Neuronal stem cell (in vitro differentiated cells): ENCODE measurements around the gene PPEF1.

Experiments used
- DNase-seq: peaks from one replicate; pipeline ENCODE4 v3.0.0-alpha.2; 2013; ENCODE audit warnings: low spot score
- H2AFZ ChIP-seq: one replicate; pipeline ENCODE4 v1.6.1; 2013; ENCODE audit warnings: mild to moderate bottlenecking, low read length, inconsistent platforms
- H2AK5ac ChIP-seq: 2 replicates; pipeline ENCODE4 v1.6.1; 2013; ENCODE audit warnings: low read depth, mild to moderate bottlenecking, inconsistent platforms, low read length, moderate library complexity, mixed read lengths
- H2BK120ac ChIP-seq: 2 replicates; pipeline ENCODE4 v1.6.1; 2013; ENCODE audit warnings: low read depth, mild to moderate bottlenecking, inconsistent platforms, low read length, moderate library complexity, mixed read lengths
- H2BK12ac ChIP-seq: one replicate; pipeline ENCODE4 v1.6.1; 2013; ENCODE audit warnings: low read length, inconsistent platforms
- H2BK15ac ChIP-seq: 2 replicates; pipeline ENCODE4 v1.6.1; 2013; ENCODE audit warnings: mild to moderate bottlenecking, low read length, inconsistent platforms, mixed read lengths
- H2BK5ac ChIP-seq: one replicate; pipeline ENCODE4 v1.6.1; 2013; ENCODE audit warnings: inconsistent platforms, mild to moderate bottlenecking, low read length, moderate library complexity
- H3K14ac ChIP-seq: one replicate; pipeline ENCODE4 v1.6.1; 2013; ENCODE audit warnings: low read length, inconsistent platforms
- H3K18ac ChIP-seq: 2 replicates; pipeline ENCODE4 v1.6.1; 2013; ENCODE audit warnings: low read length, inconsistent platforms
- H3K23ac ChIP-seq: 2 replicates; pipeline ENCODE4 v1.6.1; 2013; ENCODE audit warnings: low read depth, mild to moderate bottlenecking, mixed read lengths, low read length, inconsistent platforms; ENCODE audit not compliant: poor library complexity
- H3K27ac ChIP-seq: replicated peaks from 3 replicates; pipeline ENCODE4 v1.5.1; 2013; ENCODE audit warnings: low read length, inconsistent platforms
- H3K27me3 ChIP-seq, 3 experiments: 2 replicates each; pipeline ENCODE4 v1.6.1; 2013; ENCODE audit warnings: low read length in 3 of 3, mild to moderate bottlenecking in 2 of 3, inconsistent platforms in 1 of 3, low read depth in 1 of 3, mixed read lengths in 1 of 3, moderate library complexity in 1 of 3; ENCODE audit not compliant: control insufficient read depth in 3 of 3, insufficient read depth in 3 of 3
- H3K36me3 ChIP-seq, 2 donors: replicated peaks in 1 of 2; 2 replicates each; pipeline ENCODE4 v1.6.1; 2013; ENCODE audit warnings: low read length in 2 of 2; ENCODE audit not compliant: control insufficient read depth in 2 of 2, insufficient read depth in 2 of 2
- H3K4ac ChIP-seq: 2 replicates; pipeline ENCODE4 v1.6.1; 2013; ENCODE audit warnings: inconsistent platforms, mild to moderate bottlenecking, low read length, moderate library complexity
- H3K4me1 ChIP-seq, 2 donors: 1 replicate in 1 of 2; 2 replicates in 1 of 2; pipeline ENCODE4 v1.6.1; 2013; ENCODE audit warnings: low read length in 2 of 2, low read depth in 1 of 2; ENCODE audit not compliant: control insufficient read depth in 2 of 2, insufficient read depth in 1 of 2
- H3K4me2 ChIP-seq: one replicate; pipeline ENCODE4 v1.6.1; 2013; ENCODE audit warnings: mild to moderate bottlenecking, low read length, inconsistent platforms; ENCODE audit not compliant: insufficient read depth, poor library complexity, severe bottlenecking
- H3K4me3 ChIP-seq, 2 donors: 2 replicates each; pipeline ENCODE4 v1.5.1; 2013; ENCODE audit warnings: low read length in 2 of 2, mild to moderate bottlenecking in 2 of 2, inconsistent platforms in 1 of 2, moderate library complexity in 1 of 2
- H3K79me1 ChIP-seq: one replicate; pipeline ENCODE4 v1.6.1; 2013; ENCODE audit warnings: low read depth, mild to moderate bottlenecking, inconsistent platforms, low read length, moderate library complexity
- H3K9ac ChIP-seq: one replicate; pipeline ENCODE4 v1.6.1; 2013; ENCODE audit warnings: mild to moderate bottlenecking, low read depth, low read length, inconsistent platforms; ENCODE audit not compliant: poor library complexity
- H3K9me3 ChIP-seq, 2 donors: replicated peaks in 1 of 2; 2 replicates each; pipeline versions ENCODE3 to v1.6.1; 2013; ENCODE audit warnings: low read length in 2 of 2, mild to moderate bottlenecking in 2 of 2, inconsistent platforms in 1 of 2, low read depth in 1 of 2, mixed read lengths in 1 of 2, moderate library complexity in 1 of 2; ENCODE audit not compliant: control insufficient read depth in 2 of 2, insufficient read depth in 1 of 2
- H4K8ac ChIP-seq: one replicate; pipeline ENCODE4 v1.6.1; 2013; ENCODE audit warnings: low read depth, mild to moderate bottlenecking, inconsistent platforms, low read length, moderate library complexity
- H4K91ac ChIP-seq: one replicate; pipeline ENCODE4 v1.6.1; 2013; ENCODE audit warnings: low read length, low read depth, mild to moderate bottlenecking, inconsistent platforms; ENCODE audit not compliant: poor library complexity
- WGBS, 2 donors: extraction: QIAGEN DNeasy Blood & Tissue Kit; methylation state at CpG; one replicate each; pipeline ENCODE4 v1.1.7; 2013; ENCODE audit warnings: missing lambda C conversion rate in 2 of 2, mixed read lengths in 1 of 2; ENCODE audit not compliant: insufficient read length in 2 of 2, insufficient replicate concordance in 1 of 2; ENCODE audit errors: extremely low coverage in 2 of 2; 5-methylcytosine and 5-hydroxymethylcytosine counted together

Gene PPEF1

GRCh38 chrX:18873836-18874235 lies 166.4 kb downstream of the PPEF1 start:
- Histone ChIP-seq H3K4me2 (no peak overlapping the region), H4K91ac (no peak overlapping the region), H3K36me3 (no peaks in the 10 kb centered on the region), H2BK12ac (no peak overlapping the region), H2AK5ac (no peak overlapping the region), H3K4me1 (no peaks in the 10 kb centered on the region), H2BK5ac (no peak overlapping the region), H3K27ac (no peak overlapping the region), H3K79me1 (no peaks in the 10 kb centered on the region), H2BK15ac (no peak overlapping the region), H3K27me3 (no peaks in the 10 kb centered on the region), H2BK120ac (no peak overlapping the region), H2AFZ (no peak overlapping the region), H3K18ac (no peak overlapping the region), H3K9me3 (no peaks in the 10 kb centered on the region), H3K9ac (no peak overlapping the region), H3K14ac (no peak overlapping the region), H3K4me3 (no peak overlapping the region), H3K23ac (no peak overlapping the region), H4K8ac (no peak overlapping the region), H3K4ac (no peak overlapping the region)
- no peak for DNase-seq
- no CpG with 5 or more reads among the region's 12 CpGs for WGBS, 2 donors

GRCh38 chrX:18874560-18875255 lies 167.3 kb downstream of the PPEF1 start:
- Histone ChIP-seq H3K4me3 (no peak overlapping the region), H4K91ac (no peak overlapping the region), H3K36me3 (no peaks in the 10 kb centered on the region), H3K4me2 (no peak overlapping the region), H2BK12ac (no peak overlapping the region), H2BK15ac (no peak overlapping the region), H2AFZ (no peak overlapping the region), H2AK5ac (no peak overlapping the region), H3K14ac (no peak overlapping the region), H3K9ac (no peak overlapping the region), H2BK5ac (no peak overlapping the region), H3K4ac (no peak overlapping the region), H4K8ac (no peak overlapping the region), H3K27me3 (no peaks in the 10 kb centered on the region), H3K18ac (no peak overlapping the region), H3K23ac (peak overlapping the region; percentile 55), H3K27ac (no peak overlapping the region), H3K79me1 (no peaks in the 10 kb centered on the region), H3K9me3 (no peaks in the 10 kb centered on the region), H2BK120ac (no peak overlapping the region), H3K4me1 (no peaks in the 10 kb centered on the region)
- DNase-seq = no peak
- WGBS, 2 donors = no CpG with 5 or more reads among the region's 27 CpGs

DNA sequence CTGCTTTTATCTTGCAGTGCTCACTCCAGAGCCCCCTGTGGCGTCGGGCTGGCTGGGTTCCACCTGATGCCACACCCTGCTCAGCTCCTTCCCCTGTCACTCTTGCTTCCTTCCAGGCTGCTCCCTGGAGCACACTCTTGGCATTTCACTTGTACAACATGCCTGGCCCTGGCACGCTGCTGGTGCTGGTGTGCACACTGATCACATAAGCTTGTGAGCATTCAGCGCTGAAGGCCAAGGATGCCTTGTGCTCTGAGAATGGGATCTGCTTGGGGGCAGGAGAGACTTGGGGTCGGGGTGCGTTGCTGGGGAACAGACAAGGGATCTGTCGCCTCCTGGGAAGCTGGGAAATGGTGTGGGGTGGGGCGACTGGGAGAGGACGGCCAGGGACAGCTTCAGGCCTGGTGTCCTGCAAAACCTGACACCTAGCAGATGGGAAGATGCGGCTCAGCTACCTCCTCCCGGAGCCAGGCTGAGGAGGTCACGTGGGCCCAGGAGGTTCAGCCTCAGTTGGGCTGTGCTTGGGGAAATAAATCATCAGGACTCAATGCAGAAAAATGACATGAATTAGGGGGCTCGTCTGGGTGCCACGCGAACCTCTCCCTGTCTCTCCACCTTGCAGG lies 167.9 kb downstream of the PPEF1 start:
- no peak for DNase-seq
- Histone ChIP-seq H3K36me3 (no peaks in the 10 kb centered on the region), H2BK15ac (no peak overlapping the region), H3K18ac (no peak overlapping the region), H3K4ac (no peak overlapping the region), H2BK120ac (no peak overlapping the region), H2AK5ac (no peak overlapping the region), H3K4me1 (no peaks in the 10 kb centered on the region), H2BK5ac (no peak overlapping the region), H3K9me3 (no peaks in the 10 kb centered on the region), H3K27me3 (no peaks in the 10 kb centered on the region), H3K4me3 (no peak overlapping the region), H3K14ac (no peak overlapping the region), H3K79me1 (no peaks in the 10 kb centered on the region), H3K9ac (no peak overlapping the region), H2AFZ (no peak overlapping the region), H3K27ac (no peak overlapping the region), H2BK12ac (no peak overlapping the region), H4K8ac (peak overlapping the region; percentile 17), H3K4me2 (no peak overlapping the region), H3K23ac (peak overlapping the region; percentile 55), H4K91ac (no peak overlapping the region)
- WGBS, 2 donors = no CpG with 5 or more reads among the region's 15 CpGs

DNA sequence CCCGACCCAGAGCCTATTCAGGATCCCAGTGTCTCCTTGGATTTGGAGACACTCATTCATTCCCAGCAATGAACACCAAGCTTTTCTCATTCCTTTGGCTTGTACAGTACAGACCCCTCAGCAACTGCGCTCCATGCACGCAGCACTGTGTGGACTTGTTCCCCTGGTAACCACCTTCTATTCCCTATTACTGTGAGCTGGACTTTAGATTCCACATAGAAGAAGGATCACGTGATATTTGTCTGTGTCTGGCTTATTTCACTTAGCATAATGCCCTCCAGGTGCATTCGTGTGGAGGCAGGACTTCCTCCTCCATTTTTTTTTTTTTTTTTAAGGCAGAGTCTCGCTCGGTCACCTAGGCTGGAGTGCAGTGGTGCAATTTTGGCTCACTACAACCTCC lies 170.0 kb downstream of the PPEF1 start:
- Histone ChIP-seq H4K8ac (no peak overlapping the region), H2BK12ac (no peak overlapping the region), H3K14ac (no peak overlapping the region), H3K36me3 (no peaks in the 10 kb centered on the region), H3K4me1 (no peaks in the 10 kb centered on the region), H3K9ac (no peak overlapping the region), H2BK5ac (no peak overlapping the region), H3K4me2 (no peak overlapping the region), H3K23ac (no peak overlapping the region), H3K27ac (no peak overlapping the region), H3K27me3 (no peaks in the 10 kb centered on the region), H3K9me3 (no peaks in the 10 kb centered on the region), H3K4ac (no peak overlapping the region), H3K79me1 (no peaks in the 10 kb centered on the region), H2BK15ac (no peak overlapping the region), H4K91ac (no peak overlapping the region), H2AFZ (no peak overlapping the region), H2AK5ac (no peak overlapping the region), H3K4me3 (no peak overlapping the region), H2BK120ac (no peak overlapping the region), H3K18ac (no peak overlapping the region)
- DNase-seq = no peak
- WGBS, 2 donors = no CpG with 5 or more reads among the region's 7 CpGs
